Nephron (organoid): ENCODE measurements around the gene CSNK2B.

ENCODE experiments used
- H3K27ac Mint-ChIP-seq, 3 experiments: 2 replicates each; pipeline ENCODE4 v1.8.0; 2020; ENCODE audit warnings: mixed read lengths in 3 of 3, mild to moderate bottlenecking in 2 of 3, moderate library complexity in 1 of 3
- H3K27me3 Mint-ChIP-seq: 2 replicates; pipeline ENCODE4 v1.8.0; 2021; ENCODE audit warnings: low read depth, mild to moderate bottlenecking, moderate library complexity, mixed read lengths
- H3K36me3 Mint-ChIP-seq: 2 replicates; pipeline ENCODE4 v1.8.0; 2020; ENCODE audit warnings: low read depth, mixed read lengths
- H3K4me1 Mint-ChIP-seq: 2 replicates; pipeline ENCODE4 v1.8.0; 2020; ENCODE audit warnings: mixed read lengths
- H3K4me3 Mint-ChIP-seq, 3 experiments: 2 replicates each; pipeline ENCODE4 v1.8.0; 2020; ENCODE audit warnings: mild to moderate bottlenecking in 3 of 3, mixed read lengths in 3 of 3, moderate library complexity in 2 of 3
- H3K9me3 Mint-ChIP-seq: 2 replicates; pipeline ENCODE4 v1.8.0; 2020; ENCODE audit warnings: mixed read lengths
- TF ChIP-seq, protein P1 (sequence below), 3 experiments: fragments of 200-600 bp; sonication (generic); IDR thresholded peaks; one replicate each; pipeline ENCODE4 v1.5.0; 2021; ENCODE audit warnings: antibody characterized with exemption in 3 of 3; ENCODE audit not compliant: unreplicated experiment in 3 of 3

The CSNK2B gene

GRCh38 chr6:31662124-31662723 is 3.7 kb upstream of the CSNK2B start:
- peak overlapping the region; percentile 83 to 95 (median 89) for H3K4me3 Mint-ChIP-seq

DNA sequence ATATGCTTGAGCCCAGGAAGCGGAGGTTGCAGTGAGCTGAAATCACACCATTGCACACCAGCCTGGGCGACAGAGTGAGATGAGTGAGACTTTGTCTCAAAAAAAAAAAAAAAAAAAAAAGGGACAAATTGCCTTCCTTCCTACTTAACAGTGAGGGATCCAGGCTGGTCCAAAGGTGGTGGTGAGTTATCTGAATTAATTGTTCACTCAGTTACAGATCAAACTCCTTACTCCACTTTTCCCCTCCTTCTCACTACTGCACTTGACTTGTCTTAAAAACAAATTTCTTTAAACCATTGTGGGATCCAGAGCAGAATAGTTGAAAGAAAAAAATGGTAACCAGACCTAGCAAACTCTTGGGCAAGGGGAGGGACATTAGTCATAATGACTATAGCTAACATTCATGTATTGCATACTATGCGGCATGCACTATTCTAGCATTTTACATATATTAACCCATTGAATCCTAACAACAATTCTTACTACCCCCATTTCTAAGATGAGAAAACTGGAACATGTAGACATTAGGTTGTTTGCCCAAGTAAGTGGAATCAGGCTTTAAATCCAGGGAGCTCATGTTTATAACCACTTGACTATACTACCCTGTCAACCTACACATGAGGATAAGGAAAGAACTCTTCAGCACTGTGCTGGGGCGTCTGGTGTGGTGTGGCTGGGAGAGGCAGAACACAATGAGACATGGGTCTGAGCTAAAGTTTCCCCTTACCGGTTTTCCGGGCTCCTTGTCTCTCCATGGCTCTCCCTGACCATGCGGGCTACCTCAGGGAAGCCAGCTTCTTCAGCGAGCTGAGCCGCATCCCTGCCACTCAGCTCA is 2.5 kb upstream of the CSNK2B start:
- H3K9me3 Mint-ChIP-seq, result no peaks in the 10 kb centered on the region
- H3K36me3 Mint-ChIP-seq, result peaks cover 30% of the 10 kb centered on the region
- TF ChIP-seq, protein P1, sequence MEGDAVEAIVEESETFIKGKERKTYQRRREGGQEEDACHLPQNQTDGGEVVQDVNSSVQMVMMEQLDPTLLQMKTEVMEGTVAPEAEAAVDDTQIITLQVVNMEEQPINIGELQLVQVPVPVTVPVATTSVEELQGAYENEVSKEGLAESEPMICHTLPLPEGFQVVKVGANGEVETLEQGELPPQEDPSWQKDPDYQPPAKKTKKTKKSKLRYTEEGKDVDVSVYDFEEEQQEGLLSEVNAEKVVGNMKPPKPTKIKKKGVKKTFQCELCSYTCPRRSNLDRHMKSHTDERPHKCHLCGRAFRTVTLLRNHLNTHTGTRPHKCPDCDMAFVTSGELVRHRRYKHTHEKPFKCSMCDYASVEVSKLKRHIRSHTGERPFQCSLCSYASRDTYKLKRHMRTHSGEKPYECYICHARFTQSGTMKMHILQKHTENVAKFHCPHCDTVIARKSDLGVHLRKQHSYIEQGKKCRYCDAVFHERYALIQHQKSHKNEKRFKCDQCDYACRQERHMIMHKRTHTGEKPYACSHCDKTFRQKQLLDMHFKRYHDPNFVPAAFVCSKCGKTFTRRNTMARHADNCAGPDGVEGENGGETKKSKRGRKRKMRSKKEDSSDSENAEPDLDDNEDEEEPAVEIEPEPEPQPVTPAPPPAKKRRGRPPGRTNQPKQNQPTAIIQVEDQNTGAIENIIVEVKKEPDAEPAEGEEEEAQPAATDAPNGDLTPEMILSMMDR (IDR thresholded peaks at IDR 0.05; ENCODE audit: unreplicated experiment in 3 of 3), result no peak
- peak overlapping the region; percentile 93 to 97 (median 95) for H3K4me3 Mint-ChIP-seq
- H3K4me1 Mint-ChIP-seq, result peaks cover 68% of the 10 kb centered on the region
- H3K27ac Mint-ChIP-seq, result peak overlapping the region; percentile 97 to 99 (median 99)
- H3K27me3 Mint-ChIP-seq, result no peaks in the 10 kb centered on the region

More at GRCh38 chr6:31662124-31662723, 3.7 kb upstream of the CSNK2B start:
- Mint-ChIP-seq H3K9me3 (no peaks in the 10 kb centered on the region), H3K27me3 (no peaks in the 10 kb centered on the region), H3K36me3 (peaks cover 24% of the 10 kb centered on the region), H3K27ac (peak overlapping the region; percentile 51 to 93 (median 65)), H3K4me1 (peaks cover 73% of the 10 kb centered on the region)
- TF ChIP-seq, protein P1 (IDR thresholded peaks at IDR 0.05; ENCODE audit: unreplicated experiment in 3 of 3), result no peak

DNA sequence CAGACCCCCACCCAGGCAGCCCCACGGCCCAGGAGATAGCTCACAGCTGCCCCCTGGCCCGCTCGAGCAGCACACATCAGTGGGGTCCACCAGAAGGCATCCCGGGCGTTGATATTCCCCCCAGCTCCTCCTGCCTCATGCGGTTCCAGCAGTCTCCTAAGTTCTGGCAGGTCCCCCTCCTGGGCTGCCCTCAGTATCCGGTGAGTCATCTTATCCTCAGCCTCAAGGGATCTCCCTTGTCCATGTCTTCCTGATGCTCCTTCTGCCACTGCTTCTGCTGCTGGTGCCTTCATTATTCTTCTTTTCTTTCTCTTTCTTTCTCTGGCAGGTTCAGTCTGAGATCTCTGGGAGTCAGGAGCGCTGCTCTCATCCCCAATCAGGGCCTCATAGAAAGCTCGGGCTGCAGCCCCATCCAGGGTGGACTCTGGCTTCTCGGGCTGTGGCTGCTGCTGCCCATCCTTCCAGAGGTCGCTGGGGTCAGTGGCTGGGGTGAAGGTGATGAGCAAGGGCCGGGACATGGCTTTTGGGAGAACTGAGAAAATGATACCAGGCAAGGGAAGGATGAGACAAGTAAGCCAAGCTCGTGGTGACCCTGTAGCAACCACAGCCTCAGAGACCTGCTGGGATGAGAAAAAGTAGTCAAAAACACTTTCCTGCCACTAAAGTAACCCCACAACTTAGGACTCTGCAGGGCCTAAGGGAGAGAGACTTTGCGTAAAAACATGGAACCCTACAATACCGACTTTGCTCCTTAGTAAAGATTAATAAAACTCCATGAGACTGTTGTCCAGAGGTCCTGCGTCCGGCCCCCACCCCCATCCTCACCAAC is 1.7 kb upstream of the CSNK2B start:
- no peaks in the 10 kb centered on the region for H3K27me3 Mint-ChIP-seq
- peak overlapping the region; percentile 97 to 99 (median 99) for H3K27ac Mint-ChIP-seq
- peaks cover 39% of the 10 kb centered on the region for H3K36me3 Mint-ChIP-seq
- H3K4me3 Mint-ChIP-seq, result peak overlapping the region; percentile 93 to 97 (median 95)
- peaks cover 60% of the 10 kb centered on the region for H3K4me1 Mint-ChIP-seq
- no peaks in the 10 kb centered on the region for H3K9me3 Mint-ChIP-seq
- TF ChIP-seq, protein P1 (IDR thresholded peaks at IDR 0.05; ENCODE audit: unreplicated experiment in 3 of 3), result no peak

DNA sequence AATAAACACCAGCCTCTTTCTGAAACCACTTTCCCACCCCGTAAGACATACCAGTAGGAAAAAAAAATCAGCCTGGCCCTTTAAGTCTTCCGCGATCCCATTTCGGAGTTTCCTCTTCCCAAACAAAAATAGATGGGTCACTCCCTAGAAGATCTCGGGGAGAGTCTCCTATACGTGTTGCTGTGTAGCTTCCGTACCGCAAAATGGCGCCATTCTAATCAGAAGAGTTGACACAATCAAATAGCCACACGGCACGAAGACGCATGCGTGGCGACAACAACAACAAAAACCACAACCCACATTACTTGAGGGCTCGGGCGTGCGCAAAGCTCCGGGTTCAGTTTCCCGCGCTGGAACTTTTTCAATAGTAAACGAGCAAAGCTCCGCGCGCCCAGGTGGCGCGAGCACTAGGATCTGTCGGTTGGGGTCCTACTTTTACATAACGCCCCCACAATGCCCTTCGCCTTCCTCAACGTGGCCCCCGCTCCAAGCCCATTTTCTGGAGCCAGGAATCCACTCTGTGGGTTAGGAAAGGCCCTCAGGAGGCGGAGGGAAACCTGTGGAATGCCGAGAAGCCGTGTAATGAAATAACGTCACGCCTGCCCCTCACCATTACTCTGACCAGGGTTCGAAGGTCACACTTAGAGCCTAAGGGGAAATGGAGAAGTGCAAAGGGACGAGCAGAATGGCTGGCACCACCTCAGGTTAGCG is 935 bp upstream of the CSNK2B start, which contains the start of gene GPANK1:
Gene GPANK1 (minus strand): TSS at position 208 of the 711 bp plus-strand sequence. CDS start 519 bp downstream, outside the sequence.
- Mint-ChIP-seq H3K36me3 (peaks cover 46% of the 10 kb centered on the region), H3K9me3 (no peaks in the 10 kb centered on the region), H3K4me1 (peaks cover 52% of the 10 kb centered on the region), H3K27me3 (no peaks in the 10 kb centered on the region), H3K4me3 (peak within 1 kb of the TSS; percentile 93 to 97 (median 95)), H3K27ac (peak within 1 kb of the TSS; percentile 97 to 99 (median 99))
- TF ChIP-seq, protein P1 (IDR thresholded peaks at IDR 0.05; ENCODE audit: unreplicated experiment in 3 of 3), result no peak

- peaks cover 61% of the 10 kb centered on the region for H3K36me3 Mint-ChIP-seq
- TF ChIP-seq, protein P1 (IDR thresholded peaks at IDR 0.05; ENCODE audit: unreplicated experiment in 3 of 3), result no peak
- peaks cover 42% of the 10 kb centered on the region for H3K4me1 Mint-ChIP-seq
- no peaks in the 10 kb centered on the region for H3K9me3 Mint-ChIP-seq
- H3K27ac Mint-ChIP-seq, result peak overlapping the region; percentile 97 to 99 (median 99)
- no peaks in the 10 kb centered on the region for H3K27me3 Mint-ChIP-seq
- H3K4me3 Mint-ChIP-seq, result peak overlapping the region; percentile 93 to 97 (median 95)
These were observed 571 bp downstream of the CSNK2B start for GRCh38 chr6:31666337-31666965.
